Suprapubic skin (tissue), 3 donors: ENCODE measurements around the gene CRACR2B.

Source experiments
- CTCF ChIP-seq, 2 donors: fragments of 200-600 bp in 1 of 2; fragments of 450-650 bp in 1 of 2; sonication (generic) in 1 of 2; IDR thresholded peaks; one replicate each; pipeline ENCODE4 v1.5.1; 2016 to 2019; ENCODE audit warnings: antibody characterized with exemption in 2 of 2, mild to moderate bottlenecking in 1 of 2, moderate library complexity in 1 of 2
- POLR2A ChIP-seq, 2 donors: fragments of 450-650 bp; IDR thresholded peaks; one replicate each; pipeline ENCODE4 v1.6.1; 2017; ENCODE audit warnings: antibody characterized with exemption in 2 of 2, mild to moderate bottlenecking in 2 of 2, moderate library complexity in 2 of 2

GRCh38 chr11:876545-876944 lies 48.8 kb downstream of the CRACR2B start:
- TF ChIP-seq CTCF (IDR thresholded peaks at IDR 0.05), result no peak
- no peak for TF ChIP-seq POLR2A (IDR thresholded peaks at IDR 0.05)
